SK-N-SH (cell line): ENCODE results near the gene ZSWIM1. TPM values are rescaled to one million over a fixed set of nuclear protein-coding genes. Genes with fewer than 3 reads are reported as not detected.
"Not testable (repeated sequence)": the region's sequence is repeated elsewhere in the genome, so short reads cannot be mapped to it uniquely, and the experiment has no call there.

Source experiments
- CTCF ChIA-PET: fragments of 300-600, 350-600 bp; formaldehyde crosslinking; extraction: SDS; loops from one replicate; lab custom pipeline; 2021; lab: Yijun Ruan, JAX
- POLR2A ChIA-PET: fragments of 350-600 bp; sonication (Branson Sonifier 250); formaldehyde crosslinking; extraction: SDS; loops from one replicate; lab custom pipeline; 2020; ENCODE audit warnings: antibody characterized with exemption, inconsistent platforms; lab: Yijun Ruan, JAX
- DNase-seq: peaks from one replicate; pipeline ENCODE4 v3.0.0; 2012
- H2AFZ ChIP-seq: fragments of 200-600 bp; sonication (generic); 2 replicates; pipeline ENCODE4 v1.8.1; 2016; ENCODE audit warnings: antibody characterized with exemption, mild to moderate bottlenecking, low read depth
- H3F3A ChIP-seq: fragments of 200-600 bp; sonication (generic); replicated peaks from 2 replicates; pipeline ENCODE3; 2016; ENCODE audit warnings: antibody characterized with exemption, mild to moderate bottlenecking; ENCODE audit not compliant: insufficient read depth
- H3K27ac ChIP-seq, 2 experiments: fragments of 200-500 bp in 1 of 2; fragments of 200-600 bp in 1 of 2; sonication (Bioruptor generic) in 1 of 2; sonication (generic), shearing (Covaris generic) in 1 of 2; 2 replicates each; pipeline versions ENCODE4 v1.5.1 to v1.6.1; 2014 to 2016; ENCODE audit warnings: low read depth in 2 of 2, inconsistent platforms in 1 of 2, low read length in 1 of 2, mild to moderate bottlenecking in 1 of 2, mixed read lengths in 1 of 2
- H3K27me3 ChIP-seq: fragments of 200-600 bp; sonication (generic), shearing (Covaris generic); 2 replicates; pipeline ENCODE4 v1.6.1; 2016; ENCODE audit warnings: mixed run types; ENCODE audit not compliant: insufficient read depth
- H3K36me3 ChIP-seq, 2 experiments: fragments of 200-500 bp in 1 of 2; fragments of 200-600 bp in 1 of 2; sonication (Bioruptor generic) in 1 of 2; sonication (generic) in 1 of 2; replicated peaks in 1 of 2; 2 replicates each; pipeline versions ENCODE3 to v1.5.1; 2014 to 2016; ENCODE audit warnings: low read length in 1 of 2, mild to moderate bottlenecking in 1 of 2; ENCODE audit not compliant: insufficient read depth in 2 of 2, control insufficient read depth in 1 of 2
- H3K4me1 ChIP-seq, 2 experiments: fragments of 200-500 bp in 1 of 2; fragments of 200-600 bp in 1 of 2; sonication (Bioruptor generic) in 1 of 2; sonication (generic), shearing (Covaris generic) in 1 of 2; 2 replicates each; pipeline versions ENCODE4 v1.5.1 to v1.6.1; 2014 to 2016; ENCODE audit warnings: low read depth in 1 of 2, low read length in 1 of 2, mixed run types in 1 of 2; ENCODE audit not compliant: insufficient read depth in 2 of 2, control insufficient read depth in 1 of 2
- H3K4me2 ChIP-seq: fragments of 200-600 bp; sonication (generic), shearing (Covaris generic); 2 replicates; pipeline ENCODE4 v1.6.1; 2017; ENCODE audit warnings: mixed run types
- H3K4me3 ChIP-seq, 2 experiments: fragments of 200-500 bp in 1 of 2; fragments of 200-600 bp in 1 of 2; sonication (Bioruptor generic) in 1 of 2; sonication (generic), shearing (Covaris generic) in 1 of 2; 2 replicates each; pipeline versions ENCODE4 v1.5.1 to v1.8.1; 2014 to 2016; ENCODE audit warnings: low read depth in 2 of 2, inconsistent platforms in 1 of 2, low read length in 1 of 2, mild to moderate bottlenecking in 1 of 2, mixed read lengths in 1 of 2, moderate library complexity in 1 of 2
- H3K79me2 ChIP-seq: fragments of 200-600 bp; sonication (generic); 2 replicates; pipeline ENCODE4 v1.8.1; 2017; ENCODE audit warnings: mild to moderate bottlenecking; ENCODE audit not compliant: insufficient read depth
- H3K9ac ChIP-seq: fragments of 200-600 bp; sonication (generic); 2 replicates; pipeline ENCODE4 v1.6.1; 2017; ENCODE audit warnings: mixed run types
- H3K9me2 ChIP-seq: fragments of 200-600 bp; sonication (generic); 2 replicates; pipeline ENCODE4 v1.6.1; 2017; ENCODE audit warnings: mixed run types
- H3K9me3 ChIP-seq: fragments of 200-600 bp; sonication (generic); 2 replicates; pipeline ENCODE4 v1.6.1; 2017; ENCODE audit warnings: mixed run types, mild to moderate bottlenecking, moderate library complexity
- H4K20me1 ChIP-seq: fragments of 200-600 bp; sonication (generic); 2 replicates; pipeline ENCODE4 v1.6.1; 2017; ENCODE audit warnings: mild to moderate bottlenecking, mixed run types; ENCODE audit not compliant: insufficient read depth
- CHD2 ChIP-seq: fragments of 150-350 bp; IDR thresholded peaks from 2 replicates; pipeline ENCODE4 v1.6.1; 2018; ENCODE audit warnings: low read length; ENCODE audit not compliant: partially characterized antibody
- ELF1 ChIP-seq: IDR thresholded peaks from 2 replicates; pipeline ENCODE4 v1.4.0; 2012
- EP300 ChIP-seq, 2 experiments: IDR thresholded peaks; 2 replicates each; pipeline versions ENCODE4 v1.4.0 to v1.6.1; 2012; ENCODE audit warnings: borderline replicate concordance in 1 of 2, low read depth in 1 of 2, low read length in 1 of 2
- EZH2phosphoT487 ChIP-seq: fragments of 200-600 bp; sonication (generic); IDR thresholded peaks from 2 replicates; pipeline ENCODE4 v1.6.1; 2017; ENCODE audit warnings: low read depth, mixed run types, mild to moderate bottlenecking, antibody characterized with exemption, moderate library complexity, borderline replicate concordance
- GATA2 ChIP-seq: sonication (generic); formaldehyde crosslinking; IDR thresholded peaks from 2 replicates; pipeline ENCODE4 v1.5.0; 2020; ENCODE audit warnings: mild to moderate bottlenecking, missing genetic modification reagents
- REST ChIP-seq: IDR thresholded peaks from 2 replicates; pipeline ENCODE4 v1.6.1; 2012; ENCODE audit warnings: mild to moderate bottlenecking, low read depth, low read length, moderate library complexity
- RFX5 ChIP-seq: IDR thresholded peaks from 2 replicates; pipeline ENCODE4 v1.6.1; 2012; ENCODE audit warnings: mild to moderate bottlenecking, improper control_type of control experiment, low read length
- TEAD4 ChIP-seq: IDR thresholded peaks from 2 replicates; pipeline ENCODE4 v1.4.0; 2012; ENCODE audit warnings: mild to moderate bottlenecking, borderline replicate concordance; ENCODE audit not compliant: insufficient read depth
- YY1 ChIP-seq: IDR thresholded peaks from 2 replicates; pipeline ENCODE4 v1.4.0; 2012; ENCODE audit warnings: low read depth, mild to moderate bottlenecking
- ZBTB33 ChIP-seq: IDR thresholded peaks from 2 replicates; pipeline ENCODE4 v1.4.0; 2012; ENCODE audit warnings: low read depth, borderline replicate concordance
- WGBS: methylation state at CpG from one replicate; pipeline ENCODE4 v1.1.6; 2017; ENCODE audit warnings: low lambda C conversion rate; 5-methylcytosine and 5-hydroxymethylcytosine counted together
- polyA plus RNA-seq, 3 experiments: library from polyadenylated mRNA; depleted of rRNA; stranded (reverse); fragments of >200 nt; gene quantifications; 2 replicates each; pipeline ENCODE4 v1.2.3, GENCODE V29; 2012
- TF ChIP-seq, protein P1 (sequence below): fragments of 150-350 bp; IDR thresholded peaks from 2 replicates; pipeline ENCODE4 v1.6.1; 2016; ENCODE audit warnings: mild to moderate bottlenecking, low read depth, low read length
- TF ChIP-seq, protein P2 (sequence below): IDR thresholded peaks from 2 replicates; pipeline ENCODE4; 2012

The ZSWIM1 gene
- polyA plus RNA-seq, 1 of the 3 experiments (the other 2 are of a cell fraction) = 1.8 TPM

DNA sequence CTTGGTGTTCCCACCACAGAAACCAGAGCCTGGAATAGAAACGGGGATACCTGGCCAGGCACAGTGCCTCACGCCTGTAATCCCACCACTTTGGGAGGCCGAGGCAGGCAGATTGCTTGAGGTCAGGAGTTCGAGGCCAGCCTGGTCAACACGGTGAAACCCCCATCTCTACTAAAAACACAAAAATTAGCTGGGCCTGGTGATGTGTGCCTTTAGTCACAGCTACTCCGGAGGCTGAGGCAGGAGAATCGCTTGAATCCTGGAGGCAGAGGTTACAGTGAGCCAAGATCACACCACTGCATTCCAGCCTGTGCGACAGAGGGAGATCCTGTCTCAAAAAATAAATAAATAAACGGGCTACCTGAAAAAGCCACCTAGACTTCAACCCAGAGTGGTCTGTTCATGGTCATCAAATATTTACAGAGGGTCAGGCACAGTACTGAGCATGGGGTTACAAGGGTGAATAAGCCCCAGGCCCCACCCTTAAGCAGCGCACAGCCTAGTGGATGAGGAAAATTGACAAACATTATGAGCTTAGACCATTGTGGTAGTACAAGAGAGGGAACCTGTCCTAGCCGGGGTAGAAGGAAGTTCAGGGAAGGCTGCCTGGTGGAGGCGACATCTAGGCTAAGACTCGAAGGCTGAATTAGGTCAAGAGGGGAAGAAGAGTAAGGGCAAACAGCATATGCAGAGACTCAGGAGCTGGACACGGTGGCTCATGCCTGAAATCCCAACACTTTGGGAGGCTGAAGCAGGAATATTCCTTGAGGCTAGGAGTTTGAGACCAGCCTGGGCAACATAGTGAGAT is 46.2 kb downstream of the ZSWIM1 start:
- 77% methylated on average over 14 of the region's 14 CpGs for WGBS
- POLR2A ChIA-PET = no interaction called here

DNA sequence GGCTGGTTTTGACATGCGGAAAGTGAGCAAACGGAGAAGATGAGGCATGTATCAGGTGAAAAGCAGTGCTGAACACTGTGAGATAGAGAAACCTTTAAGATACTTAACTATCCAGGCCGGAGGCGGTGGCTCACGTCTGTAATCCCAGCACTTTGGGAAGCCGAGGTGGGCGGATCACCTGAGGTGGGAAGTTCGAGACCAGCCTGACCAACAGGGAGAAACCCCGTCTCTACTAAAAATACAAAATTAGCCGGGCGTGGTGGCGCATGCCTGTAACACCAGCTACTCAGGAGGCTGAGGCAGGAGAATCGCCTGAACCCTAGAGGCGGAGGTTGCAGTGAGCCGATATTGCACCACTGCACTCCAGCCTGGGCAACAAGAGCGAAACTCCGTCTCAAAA is 50.7 kb downstream of the ZSWIM1 start:
- H3K9me2 ChIP-seq, CTCF ChIA-PET, H2AFZ ChIP-seq, H3K27ac ChIP-seq, H3K9ac ChIP-seq, H3K4me2 ChIP-seq, DNase-seq, H3K9me3 ChIP-seq, H3K27me3 ChIP-seq, H3K4me3 ChIP-seq: not testable (repeated sequence)
- Histone ChIP-seq H3F3A (peaks cover 16% of the 10 kb centered on the region), H3K79me2 (peaks cover 48% of the 10 kb centered on the region), H4K20me1 (peaks cover 12% of the 10 kb centered on the region; the same call in 1 of the 2 replicates), H3K4me1 (peaks cover 10 to 11% of the 10 kb centered on the region in 2 experiments; a peak in 3 of 4 replicates), H3K36me3 (peaks cover 0 to 11% of the 10 kb centered on the region in 2 experiments)
- POLR2A ChIA-PET = interaction anchor here (3.2 kb wide), 1 partner anchor 12 kb away, joined by 19 read pairs; no protein-coding TSS in a partner anchor
- WGBS = 96% methylated on average over 17 of the region's 17 CpGs

More for the DNA sequence above, 46.2 kb downstream of the ZSWIM1 start:
- no peak for TF ChIP-seq TEAD4
- TF ChIP-seq EZH2phosphoT487 = no peak
- no peak for TF ChIP-seq CHD2
- TF ChIP-seq REST = no peak
- TF ChIP-seq, protein P1, sequence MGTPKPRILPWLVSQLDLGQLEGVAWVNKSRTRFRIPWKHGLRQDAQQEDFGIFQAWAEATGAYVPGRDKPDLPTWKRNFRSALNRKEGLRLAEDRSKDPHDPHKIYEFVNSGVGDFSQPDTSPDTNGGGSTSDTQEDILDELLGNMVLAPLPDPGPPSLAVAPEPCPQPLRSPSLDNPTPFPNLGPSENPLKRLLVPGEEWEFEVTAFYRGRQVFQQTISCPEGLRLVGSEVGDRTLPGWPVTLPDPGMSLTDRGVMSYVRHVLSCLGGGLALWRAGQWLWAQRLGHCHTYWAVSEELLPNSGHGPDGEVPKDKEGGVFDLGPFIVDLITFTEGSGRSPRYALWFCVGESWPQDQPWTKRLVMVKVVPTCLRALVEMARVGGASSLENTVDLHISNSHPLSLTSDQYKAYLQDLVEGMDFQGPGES = no peak
- TF ChIP-seq, protein P2, sequence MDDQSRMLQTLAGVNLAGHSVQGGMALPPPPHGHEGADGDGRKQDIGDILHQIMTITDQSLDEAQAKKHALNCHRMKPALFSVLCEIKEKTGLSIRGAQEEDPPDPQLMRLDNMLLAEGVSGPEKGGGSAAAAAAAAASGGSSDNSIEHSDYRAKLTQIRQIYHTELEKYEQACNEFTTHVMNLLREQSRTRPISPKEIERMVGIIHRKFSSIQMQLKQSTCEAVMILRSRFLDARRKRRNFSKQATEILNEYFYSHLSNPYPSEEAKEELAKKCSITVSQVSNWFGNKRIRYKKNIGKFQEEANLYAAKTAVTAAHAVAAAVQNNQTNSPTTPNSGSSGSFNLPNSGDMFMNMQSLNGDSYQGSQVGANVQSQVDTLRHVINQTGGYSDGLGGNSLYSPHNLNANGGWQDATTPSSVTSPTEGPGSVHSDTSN = no peak
- no peak for TF ChIP-seq GATA2 (CRISPR knock-in tag)
- TF ChIP-seq RFX5 = no peak
- no peak for TF ChIP-seq YY1
- no peak for TF ChIP-seq ELF1
- no peak for TF ChIP-seq ZBTB33
- no peak for TF ChIP-seq EP300 (IDR thresholded peaks at IDR 0.05; ENCODE audit: borderline replicate concordance in 1 of 2, low read depth in 1 of 2, low read length in 1 of 2)
- TF ChIP-seq, all 33 proteins: peak for 0
- no peaks in the 10 kb centered on the region for H3K9me3 ChIP-seq
- peaks cover 0 to 6% of the 10 kb centered on the region in 2 experiments for H3K36me3 ChIP-seq
- no peak overlapping the region for H3K4me3 ChIP-seq
- no peak overlapping the region for H3K9ac ChIP-seq
- CTCF ChIA-PET = interaction anchor here (1.0 to 1.7 kb wide), 5 partner anchors 8 to 60 kb away, joined by 3 to 7 read pairs (median 5); no protein-coding TSS in a partner anchor
- H3K4me1 ChIP-seq = no peaks in the 10 kb centered on the region
- DNase-seq = no peak
- no peak overlapping the region for H3K4me2 ChIP-seq
- H3K27ac ChIP-seq = no peak overlapping the region
- H3K27me3 ChIP-seq = no peaks in the 10 kb centered on the region
- peaks cover 10% of the 10 kb centered on the region for H3K79me2 ChIP-seq
- no peaks in the 10 kb centered on the region for H3K9me2 ChIP-seq
- no peaks in the 10 kb centered on the region for H4K20me1 ChIP-seq
- peaks cover 9% of the 10 kb centered on the region for H3F3A ChIP-seq
- no peak overlapping the region for H2AFZ ChIP-seq
